Activated CD8-positive, alpha-beta T cell treated with anti-CD3 and anti-CD28 coated beads for 36 hours (primary cell): ENCODE measurements around the gene DTNBP1. TPM values are rescaled to one million over a fixed set of nuclear protein-coding genes. Genes with fewer than 3 reads are reported as not detected.

Experiments used
- ATAC-seq: fragments of 200-7000 bp; cut with Tn5 transposase; one replicate; pipeline ENCODE4 v1.10.0; 2021; ENCODE audit warnings: mild to moderate bottlenecking, moderate library complexity
- CTCF ChIA-PET: fragments of 350-600 bp; sonication (Branson Sonifier 250); formaldehyde crosslinking; loops from one replicate; lab custom pipeline; 2021; ENCODE audit warnings: antibody characterized with exemption; lab: Charles Lee
- POLR2A ChIA-PET: fragments of 350-600 bp; sonication (Branson Sonifier 250); formaldehyde crosslinking; loops from one replicate; lab custom pipeline; 2021; ENCODE audit warnings: antibody characterized with exemption; lab: Charles Lee
- DNase-seq: peaks from one replicate; pipeline ENCODE4 v3.0.0-alpha.2; 2020
- H3K27ac Mint-ChIP-seq: one replicate; pipeline ENCODE4 v1.8.0; 2021; ENCODE audit warnings: mild to moderate bottlenecking, mixed read lengths
- H3K27me3 Mint-ChIP-seq: one replicate; pipeline ENCODE4 v1.8.0; 2021; ENCODE audit warnings: mixed read lengths
- H3K36me3 Mint-ChIP-seq: one replicate; pipeline ENCODE4 v1.8.0; 2021; ENCODE audit warnings: low read depth, mixed read lengths
- H3K4me1 Mint-ChIP-seq: one replicate; pipeline ENCODE4 v1.8.0; 2021; ENCODE audit warnings: low read depth, mixed read lengths
- H3K4me3 Mint-ChIP-seq: one replicate; pipeline ENCODE4 v1.8.0; 2021; ENCODE audit warnings: mild to moderate bottlenecking, moderate library complexity, mixed read lengths
- H3K9me3 Mint-ChIP-seq: one replicate; pipeline ENCODE4 v1.8.0; 2021; ENCODE audit warnings: mixed read lengths
- CTCF ChIP-seq: fragments of 200-600 bp; IDR thresholded peaks from one replicate; pipeline ENCODE4 v1.8.0; 2022; ENCODE audit warnings: antibody characterized with exemption, mild to moderate bottlenecking
- intact Hi-C: fragments of 100-400 bp; cut with micrococcal nuclease; formaldehyde crosslinking; loops from one replicate; pipeline ENCODE4 v1.10.0; 2022
- total RNA-seq, 2 experiments: library from RNA; stranded (reverse); gene quantifications; one replicate each; pipeline ENCODE4 v1.2.3, GENCODE V29; 2021

DTNBP1 gene
- total RNA-seq, 2 experiments from 2014 or later = 12.6 to 14.6 TPM

GRCh38 chr6:15551262-15551661, 111.6 kb downstream of the DTNBP1 start:
- Mint-ChIP-seq H3K4me3 (no peak overlapping the region), H3K27me3 (no peaks in the 10 kb centered on the region), H3K27ac (no peak overlapping the region), H3K36me3 (peaks cover 2% of the 10 kb centered on the region), H3K4me1 (peaks cover 12% of the 10 kb centered on the region), H3K9me3 (no peaks in the 10 kb centered on the region)
- ChIA-PET POLR2A (interaction anchor here (0.7 kb wide), 1 partner anchor 217 kb away, joined by 3 read pairs; no protein-coding TSS in a partner anchor), CTCF (interaction anchor here (1.2 to 1.4 kb wide), 2 partner anchors 57 to 71 kb away, joined by 3 read pairs; no protein-coding TSS in a partner anchor)
- intact Hi-C loops = no loop called here
- ATAC-seq (no peak), DNase-seq (no peak)
- no peak for TF ChIP-seq CTCF

- Mint-ChIP-seq H3K27me3 (no peaks in the 10 kb centered on the region), H3K9me3 (no peaks in the 10 kb centered on the region), H3K4me3 (no peak overlapping the region), H3K36me3 (peaks cover 2% of the 10 kb centered on the region), H3K4me1 (peaks cover 12% of the 10 kb centered on the region), H3K27ac (no peak overlapping the region)
- TF ChIP-seq CTCF = no peak
- DNase-seq = no peak
- intact Hi-C loops = no loop called here
- no peak for ATAC-seq
- CTCF ChIA-PET = interaction anchor here (0.7 to 1.2 kb wide), 3 partner anchors 31 to 73 kb away, joined by 3 to 5 read pairs (median 3); no protein-coding TSS in a partner anchor
- POLR2A ChIA-PET = no interaction called here
Measured at GRCh38 chr6:15550546-15551123, 112.2 kb downstream of the DTNBP1 start.

GRCh38 chr6:15549371-15549770, 113.5 kb downstream of the DTNBP1 start:
- CTCF ChIA-PET = no interaction called here
- intact Hi-C loops = no loop called here
- no peaks in the 10 kb centered on the region for H3K27me3 Mint-ChIP-seq
- H3K36me3 Mint-ChIP-seq = peaks cover 2% of the 10 kb centered on the region
- POLR2A ChIA-PET = no interaction called here
- H3K4me3 Mint-ChIP-seq = no peak overlapping the region
- ATAC-seq = no peak
- no peak overlapping the region for H3K27ac Mint-ChIP-seq
- DNase-seq = no peak
- TF ChIP-seq CTCF = no peak
- peaks cover under 1% of the 10 kb centered on the region for H3K9me3 Mint-ChIP-seq
- peaks cover 12% of the 10 kb centered on the region for H3K4me1 Mint-ChIP-seq

GRCh38 chr6:15547400-15547799, 115.4 kb downstream of the DTNBP1 start:
- H3K36me3 Mint-ChIP-seq = peaks cover 7% of the 10 kb centered on the region
- CTCF ChIA-PET = no interaction called here
- TF ChIP-seq CTCF = no peak
- intact Hi-C loops = no loop called here
- H3K4me3 Mint-ChIP-seq = no peak overlapping the region
- no peak overlapping the region for H3K27ac Mint-ChIP-seq
- no peaks in the 10 kb centered on the region for H3K27me3 Mint-ChIP-seq
- peaks cover 13% of the 10 kb centered on the region for H3K4me1 Mint-ChIP-seq
- H3K9me3 Mint-ChIP-seq = peaks cover 9% of the 10 kb centered on the region
- DNase-seq = no peak
- POLR2A ChIA-PET = no interaction called here
- ATAC-seq = no peak

- Mint-ChIP-seq H3K9me3 (peaks cover 9% of the 10 kb centered on the region), H3K4me3 (no peak overlapping the region), H3K4me1 (peaks cover 7% of the 10 kb centered on the region), H3K27me3 (no peaks in the 10 kb centered on the region), H3K36me3 (peaks cover 7% of the 10 kb centered on the region), H3K27ac (no peak overlapping the region)
- ChIA-PET POLR2A (no interaction called here), CTCF (no interaction called here)
- DNase-seq (no peak), ATAC-seq (no peak)
- no peak for TF ChIP-seq CTCF
- intact Hi-C loops = no loop called here
Measured at GRCh38 chr6:15546591-15546990, 116.2 kb downstream of the DTNBP1 start.
